Measurements from ENCODE around the gene SLC16A2. TPM values are rescaled to one million over a fixed set of nuclear protein-coding genes. Genes with fewer than 3 reads are reported as not detected.
A peak's percentile ranks its signal among the peaks of the same experiment; 100 is the strongest.

Gene SLC16A2
- polyA plus RNA-seq, 6 donors from 2014 or later, result 0.15 TPM; not detected in 5

DNA sequence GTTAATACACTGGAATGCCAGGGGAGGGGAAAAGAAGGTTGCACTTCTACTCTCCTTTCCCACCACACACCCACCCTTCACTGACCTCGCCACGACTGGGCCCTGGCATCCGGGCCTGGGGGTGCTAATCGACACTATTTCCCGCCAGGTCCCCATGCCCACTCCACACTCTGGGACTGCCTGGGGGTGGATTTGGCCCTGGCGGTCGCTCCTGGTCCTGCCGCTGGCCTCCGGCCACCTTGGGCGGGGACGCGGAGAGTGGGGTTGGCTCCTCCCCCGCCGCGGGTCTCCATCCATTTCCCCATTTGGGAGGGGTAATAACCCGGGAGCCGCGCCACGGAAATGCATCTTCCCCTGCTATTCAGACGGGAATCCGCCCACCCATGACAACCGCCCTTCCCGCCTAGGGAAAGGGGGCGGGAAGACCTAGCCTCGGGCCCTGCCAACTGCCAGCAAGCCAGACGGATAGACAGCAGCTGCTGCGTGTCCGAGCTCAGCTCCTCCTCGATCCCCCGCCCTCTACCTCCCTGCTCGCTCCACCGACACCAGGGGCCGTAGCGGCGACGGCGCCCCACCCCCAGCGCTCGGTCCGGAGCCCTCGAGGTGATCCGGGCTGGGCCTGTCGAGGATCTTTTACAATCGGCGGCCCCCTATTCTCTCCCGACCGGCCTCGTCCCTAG lies 115.0 kb downstream of the SLC16A2 start:
- H3K4me1 Mint-ChIP-seq, result peaks cover 6 to 13% (median 8%) of the 10 kb centered on the region in 3 donors
- peaks cover 0 to 2% (median 0%) of the 10 kb centered on the region in 7 donors for H3K9me3 Mint-ChIP-seq
- DNase-seq (peak; percentile 23), ATAC-seq (ENCODE audit: low read depth in 2 of 2) (peak; percentile 58 to 59)
- H3K27ac Mint-ChIP-seq, result peak overlapping the region in 2 of 6 donors; percentile 59
- no peaks in the 10 kb centered on the region for H3K36me3 Mint-ChIP-seq
- peaks cover 0 to 8% (median 0%) of the 10 kb centered on the region in 3 donors for H3K27me3 Mint-ChIP-seq
- peak overlapping the region; percentile 78 to 95 (median 90) for H3K4me3 Mint-ChIP-seq

DNA sequence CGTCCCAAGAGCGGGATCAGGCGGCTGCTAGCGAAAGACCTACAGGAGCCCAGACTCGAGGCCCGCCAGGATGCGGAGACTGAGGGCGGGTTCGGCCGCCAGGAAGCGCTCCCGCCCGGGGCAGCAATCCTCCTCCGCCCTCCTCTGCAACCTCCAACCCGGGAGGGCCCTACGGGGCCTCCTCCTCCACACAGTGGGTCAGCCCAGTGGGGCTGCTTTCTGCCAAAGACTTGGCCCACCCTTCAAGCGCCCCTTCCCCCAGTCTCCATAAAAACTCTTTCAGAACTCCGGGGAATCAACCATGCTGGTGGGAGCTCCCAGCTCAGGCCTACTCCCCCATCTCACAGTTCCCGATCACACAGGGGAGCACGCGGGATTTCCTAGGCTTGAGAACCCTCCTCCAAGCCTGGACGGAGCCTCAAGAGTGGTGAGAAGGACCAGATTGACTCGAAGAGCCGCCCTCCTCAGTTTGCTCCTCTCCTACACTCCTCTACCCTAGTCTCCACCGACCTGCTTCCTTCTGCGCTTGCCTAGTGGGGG lies 115.6 kb downstream of the SLC16A2 start:
- H3K4me1 Mint-ChIP-seq, result peaks cover 6 to 13% (median 8%) of the 10 kb centered on the region in 3 donors
- peaks cover 0 to 2% (median 0%) of the 10 kb centered on the region in 7 donors for H3K9me3 Mint-ChIP-seq
- DNase-seq, result no peak
- no peaks in the 10 kb centered on the region for H3K36me3 Mint-ChIP-seq
- peak overlapping the region; percentile 78 to 95 (median 90) for H3K4me3 Mint-ChIP-seq
- no peak overlapping the region for H3K27ac Mint-ChIP-seq
- peak; percentile 17 to 42 for ATAC-seq (ENCODE audit: low read depth in 2 of 2)
- H3K27me3 Mint-ChIP-seq, result peaks cover 0 to 8% (median 0%) of the 10 kb centered on the region in 3 donors

- Mint-ChIP-seq H3K4me1 (peaks cover 0 to 6% (median 4%) of the 10 kb centered on the region in 3 donors), H3K36me3 (no peaks in the 10 kb centered on the region), H3K27me3 (peaks cover 0 to 8% (median 0%) of the 10 kb centered on the region in 3 donors), H3K27ac (no peak overlapping the region), H3K4me3 (no peak overlapping the region), H3K9me3 (peaks cover 0 to 2% (median 0%) of the 10 kb centered on the region in 7 donors)
- ATAC-seq (ENCODE audit: low read depth in 2 of 2), result no peak
- no peak for DNase-seq
These were observed 119.4 kb downstream of the SLC16A2 start for GRCh38 chrX:74540635-74541249.

DNA sequence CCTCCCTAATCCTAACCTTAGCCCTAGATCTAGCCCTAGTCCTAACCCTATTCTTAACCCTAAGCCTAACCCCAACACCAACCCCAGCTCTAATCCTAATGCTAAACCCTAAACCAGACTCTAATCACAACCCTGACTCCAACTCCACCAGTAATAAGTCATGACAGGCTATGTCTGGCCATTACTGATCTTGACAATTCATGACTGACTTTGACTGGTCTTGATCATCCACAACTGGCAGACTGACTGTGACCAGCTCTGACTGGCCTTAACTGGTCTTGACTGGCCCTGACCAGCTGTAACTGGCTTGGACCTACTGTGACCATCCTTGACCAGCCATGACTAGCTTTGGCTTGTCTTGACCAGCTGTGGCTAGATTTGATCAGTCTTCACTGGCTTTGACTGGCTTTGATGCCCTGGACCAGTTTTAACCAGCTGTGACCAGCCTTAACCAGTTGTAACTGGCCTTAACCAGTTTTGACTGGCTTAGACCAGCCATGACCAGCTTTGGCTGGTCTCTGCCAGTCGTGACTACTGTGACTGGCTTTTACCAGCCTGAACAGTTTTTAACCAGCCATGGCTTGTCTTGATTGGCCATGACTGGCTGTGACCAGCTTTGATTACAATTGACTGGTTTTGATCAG lies 124.7 kb downstream of the SLC16A2 start:
- Mint-ChIP-seq H3K4me1 (peaks cover 0 to 9% (median 0%) of the 10 kb centered on the region in 3 donors), H3K27ac (peak overlapping the region in 1 of 6 donors; percentile 22), H3K36me3 (no peaks in the 10 kb centered on the region), H3K9me3 (peaks cover 0 to 5% (median 0%) of the 10 kb centered on the region in 7 donors), H3K27me3 (no peaks in the 10 kb centered on the region), H3K4me3 (peak overlapping the region in 1 of 8 donors; percentile 35)
- DNase-seq (no peak), ATAC-seq (ENCODE audit: low read depth in 2 of 2) (no peak)

GRCh38 chrX:74546984-74547383 lies 125.7 kb downstream of the SLC16A2 start:
- Mint-ChIP-seq H3K9me3 (peaks cover 0 to 5% (median 0%) of the 10 kb centered on the region in 7 donors), H3K27me3 (no peaks in the 10 kb centered on the region), H3K36me3 (no peaks in the 10 kb centered on the region), H3K4me1 (peaks cover 0 to 9% (median 0%) of the 10 kb centered on the region in 3 donors), H3K4me3 (no peak overlapping the region), H3K27ac (peak overlapping the region in 1 of 6 donors; percentile 3)
- ATAC-seq (ENCODE audit: low read depth in 2 of 2) (no peak), DNase-seq (no peak)

GRCh38 chrX:74550295-74550802 lies 129.1 kb downstream of the SLC16A2 start:
- Mint-ChIP-seq H3K4me3 (peak overlapping the region in 7 of 8 donors; percentile 11 to 78 (median 55)), H3K27me3 (no peaks in the 10 kb centered on the region), H3K27ac (peak overlapping the region in 1 of 6 donors; percentile 41), H3K9me3 (peaks cover 0 to 5% (median 0%) of the 10 kb centered on the region in 7 donors), H3K36me3 (no peaks in the 10 kb centered on the region), H3K4me1 (peaks cover 0 to 9% (median 3%) of the 10 kb centered on the region in 3 donors)
- peak; percentile 91 to 98 for ATAC-seq (ENCODE audit: low read depth in 2 of 2)
- peak; percentile 79 for DNase-seq

GRCh38 chrX:74551934-74552333 lies 130.6 kb downstream of the SLC16A2 start:
- Mint-ChIP-seq H3K4me1 (peaks cover 0 to 9% (median 3%) of the 10 kb centered on the region in 3 donors), H3K36me3 (no peaks in the 10 kb centered on the region), H3K27ac (no peak overlapping the region), H3K27me3 (no peaks in the 10 kb centered on the region), H3K9me3 (peaks cover 0 to 4% (median 0%) of the 10 kb centered on the region in 7 donors), H3K4me3 (no peak overlapping the region)
- ATAC-seq (ENCODE audit: low read depth in 2 of 2) (no peak), DNase-seq (no peak)

GRCh38 chrX:74557378-74557777 lies 136.1 kb downstream of the SLC16A2 start:
- Mint-ChIP-seq H3K36me3 (no peaks in the 10 kb centered on the region), H3K4me3 (no peak overlapping the region), H3K27me3 (peaks cover 0 to 12% (median 0%) of the 10 kb centered on the region in 3 donors), H3K27ac (no peak overlapping the region), H3K9me3 (no peaks in the 10 kb centered on the region), H3K4me1 (peaks cover 0 to 3% (median 0%) of the 10 kb centered on the region in 3 donors)
- ATAC-seq (ENCODE audit: low read depth in 2 of 2), result no peak
- DNase-seq, result no peak

DNA sequence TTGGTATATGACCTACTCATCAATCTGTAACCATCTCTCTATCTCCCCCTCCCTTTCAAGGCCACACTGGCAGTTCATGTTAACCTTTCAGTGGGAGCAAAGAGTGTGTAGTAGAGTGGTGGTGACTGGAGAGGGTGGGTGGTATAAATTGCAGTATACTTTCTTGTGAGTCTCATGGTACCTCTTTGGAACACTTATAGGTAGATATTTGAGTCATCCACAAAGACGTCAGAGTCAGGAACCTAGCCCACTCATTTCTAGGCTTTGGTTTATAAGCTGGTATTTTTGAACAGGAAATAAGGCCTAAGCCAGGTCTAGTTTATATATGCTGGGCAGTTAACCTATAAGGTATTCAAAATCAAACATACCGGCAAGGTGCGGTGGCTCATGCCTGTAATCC lies 156.8 kb downstream of the SLC16A2 start:
- H3K4me1 Mint-ChIP-seq, result no peaks in the 10 kb centered on the region
- ATAC-seq (ENCODE audit: low read depth in 2 of 2) (no peak), DNase-seq (no peak)
- H3K4me3 Mint-ChIP-seq, result no peak overlapping the region
- no peaks in the 10 kb centered on the region for H3K36me3 Mint-ChIP-seq
- H3K9me3 Mint-ChIP-seq, result no peaks in the 10 kb centered on the region
- no peaks in the 10 kb centered on the region for H3K27me3 Mint-ChIP-seq
- no peak overlapping the region for H3K27ac Mint-ChIP-seq

DNA sequence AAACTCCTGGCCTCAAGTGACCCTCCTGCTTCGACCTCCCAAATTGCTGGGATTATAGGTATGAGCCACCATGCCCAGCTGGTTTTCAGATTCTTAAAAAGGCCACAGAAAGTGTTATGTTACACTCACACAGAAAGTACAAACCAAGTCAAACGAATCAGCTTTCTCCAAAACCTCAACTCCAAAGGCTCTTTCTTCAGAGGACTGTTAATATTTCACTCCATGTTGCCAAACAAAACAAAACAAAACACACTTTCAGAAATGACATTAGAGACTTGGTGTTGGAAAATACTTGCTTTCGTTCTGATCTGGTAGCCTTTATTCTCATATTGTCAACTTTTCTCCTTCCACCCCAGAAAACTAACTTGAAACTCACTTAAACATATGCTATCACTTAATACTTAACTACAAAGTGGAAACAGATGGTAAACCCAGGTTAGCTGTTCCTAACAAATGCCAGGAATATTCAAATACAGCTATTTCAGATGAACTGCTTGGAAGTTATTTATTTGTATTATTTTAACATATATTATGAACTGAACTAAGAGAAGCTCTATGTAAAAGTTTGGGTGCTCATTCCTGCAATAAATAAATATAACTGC lies 158.4 kb downstream of the SLC16A2 start:
- Mint-ChIP-seq H3K36me3 (no peaks in the 10 kb centered on the region), H3K9me3 (no peaks in the 10 kb centered on the region), H3K27me3 (no peaks in the 10 kb centered on the region), H3K4me1 (no peaks in the 10 kb centered on the region), H3K27ac (no peak overlapping the region), H3K4me3 (no peak overlapping the region)
- no peak for DNase-seq
- no peak for ATAC-seq (ENCODE audit: low read depth in 2 of 2)
